ENCODE results near the gene PGAP6.
"Not testable (repeated sequence)": the region's sequence is repeated elsewhere in the genome, so short reads cannot be mapped to it uniquely, and the experiment has no call there.

PGAP6 gene

DNA sequence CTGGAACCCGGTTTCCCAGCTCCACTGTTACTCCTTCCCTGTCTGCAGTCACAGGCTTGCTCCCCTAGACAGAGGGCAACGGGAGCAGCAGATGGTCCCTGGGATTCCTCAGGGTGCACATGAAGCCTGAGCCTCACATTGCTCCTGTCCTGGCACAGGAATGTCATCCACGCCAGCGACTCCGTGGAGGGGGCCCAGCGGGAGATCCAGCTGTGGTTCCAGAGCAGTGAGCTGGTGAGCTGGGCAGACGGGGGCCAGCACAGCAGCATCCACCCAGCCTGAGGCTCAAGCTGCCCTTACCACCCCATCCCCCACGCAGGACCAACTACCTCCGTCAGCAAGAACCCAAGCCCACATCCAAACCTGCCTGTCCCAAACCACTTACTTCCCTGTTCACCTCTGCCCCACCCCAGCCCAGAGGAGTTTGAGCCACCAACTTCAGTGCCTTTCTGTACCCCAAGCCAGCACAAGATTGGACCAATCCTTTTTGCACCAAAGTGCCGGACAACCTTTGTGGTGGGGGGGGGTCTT is 18.3 kb upstream of the PGAP6 start:
- DNase-seq (ENCODE audit: low spot score) = no peak

DNA sequence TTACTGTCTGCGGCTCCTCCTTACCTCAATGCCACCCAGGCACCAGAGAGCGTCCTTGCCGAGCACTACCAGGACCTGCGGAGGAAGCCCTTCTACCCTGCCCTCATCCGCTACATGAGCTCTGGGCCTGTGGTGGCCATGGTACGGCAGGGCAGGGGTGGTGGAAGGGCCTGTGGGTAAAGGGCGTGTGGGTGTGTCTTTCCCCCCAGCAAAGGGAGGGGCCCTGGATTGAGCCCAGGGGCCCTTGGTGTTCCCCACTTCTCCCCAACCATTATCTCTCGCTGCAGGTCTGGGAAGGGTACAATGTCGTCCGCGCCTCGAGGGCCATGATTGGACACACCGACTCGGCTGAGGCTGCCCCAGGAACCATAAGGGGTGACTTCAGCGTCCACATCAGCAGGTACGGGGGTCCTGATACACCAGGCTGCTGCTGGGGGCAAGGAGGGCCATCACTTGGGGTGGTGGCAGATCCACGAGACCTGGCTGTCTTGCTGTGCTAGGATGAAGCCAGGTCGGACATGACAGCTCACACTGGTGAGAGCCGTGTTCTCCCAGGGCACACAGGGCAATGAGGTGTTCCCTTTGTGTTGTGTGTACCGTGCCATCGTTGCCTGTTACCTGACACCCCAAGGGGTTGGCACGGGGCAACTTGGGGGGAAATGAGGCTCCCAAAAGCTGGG is 17.7 kb upstream of the PGAP6 start:
- DNase-seq (ENCODE audit: low spot score) = no peak

DNA sequence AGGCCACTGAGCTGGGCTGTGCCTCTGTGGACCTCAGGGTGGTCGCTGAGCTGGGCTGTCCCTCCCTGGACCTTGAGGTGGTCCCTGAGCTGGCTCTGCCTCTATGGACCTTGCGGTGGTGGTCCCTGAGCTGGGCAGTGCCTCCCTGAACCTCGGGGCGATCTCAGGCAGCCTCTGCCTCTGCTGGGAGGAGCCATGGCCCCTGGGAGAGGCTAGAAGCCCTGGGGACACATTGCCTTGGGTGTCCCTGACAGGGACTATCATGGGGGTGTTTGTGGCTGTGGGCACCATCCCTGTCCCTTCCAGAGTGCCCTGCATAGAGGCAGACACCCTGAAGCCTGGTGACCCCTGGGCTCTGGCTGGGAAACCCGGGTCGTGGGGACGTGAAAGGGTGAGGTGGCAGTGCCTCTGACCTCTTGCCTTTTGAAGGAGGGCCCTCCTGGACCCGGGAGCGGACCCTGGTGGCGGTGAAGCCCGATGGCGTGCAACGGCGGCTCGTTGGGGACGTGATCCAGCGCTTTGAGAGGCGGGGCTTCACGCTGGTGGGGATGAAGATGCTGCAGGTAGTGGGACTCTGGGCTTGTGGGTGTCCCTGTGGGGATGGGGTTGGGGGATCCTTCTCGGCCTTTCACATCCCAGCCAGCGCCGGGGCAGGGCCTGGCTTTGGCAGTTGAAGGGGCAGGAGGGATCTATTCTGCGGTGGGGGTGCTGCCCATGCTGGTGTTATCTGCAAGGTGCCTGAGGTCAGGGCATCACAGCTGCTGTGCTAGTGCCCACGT is 17.0 kb upstream of the PGAP6 start:
- no peak for DNase-seq (ENCODE audit: low spot score)

DNA sequence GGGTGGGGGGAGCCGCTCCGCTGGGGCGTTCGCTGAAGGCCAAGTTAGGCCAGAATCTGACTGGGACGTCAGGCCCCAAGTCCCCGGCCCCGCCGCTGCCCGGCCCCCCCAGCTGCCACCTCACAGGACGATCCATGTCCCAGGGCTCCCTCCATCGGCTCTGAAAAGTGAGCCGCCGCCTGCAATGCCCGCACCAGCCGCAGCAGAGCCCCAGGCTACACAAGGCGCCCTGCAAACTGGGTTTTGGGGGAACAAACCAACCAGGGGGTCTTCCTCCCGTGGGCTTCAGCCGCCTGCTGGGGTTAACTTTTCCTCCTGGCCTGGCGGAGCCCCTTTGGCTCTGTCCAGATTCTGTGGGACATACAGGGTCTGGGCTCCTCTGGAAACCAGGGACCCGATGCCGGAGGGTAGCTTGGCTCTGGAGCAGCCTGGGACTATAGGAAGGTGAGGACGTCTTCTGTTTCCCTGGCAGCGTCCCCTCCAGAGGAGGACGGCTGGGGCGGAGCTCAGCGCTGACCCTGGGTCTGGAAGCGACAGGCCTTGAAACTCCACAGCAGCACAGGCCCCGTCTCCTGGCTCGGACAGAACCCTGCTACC is 16.1 kb upstream of the PGAP6 start:
- DNase-seq (ENCODE audit: low spot score) = peak; percentile 79

DNA sequence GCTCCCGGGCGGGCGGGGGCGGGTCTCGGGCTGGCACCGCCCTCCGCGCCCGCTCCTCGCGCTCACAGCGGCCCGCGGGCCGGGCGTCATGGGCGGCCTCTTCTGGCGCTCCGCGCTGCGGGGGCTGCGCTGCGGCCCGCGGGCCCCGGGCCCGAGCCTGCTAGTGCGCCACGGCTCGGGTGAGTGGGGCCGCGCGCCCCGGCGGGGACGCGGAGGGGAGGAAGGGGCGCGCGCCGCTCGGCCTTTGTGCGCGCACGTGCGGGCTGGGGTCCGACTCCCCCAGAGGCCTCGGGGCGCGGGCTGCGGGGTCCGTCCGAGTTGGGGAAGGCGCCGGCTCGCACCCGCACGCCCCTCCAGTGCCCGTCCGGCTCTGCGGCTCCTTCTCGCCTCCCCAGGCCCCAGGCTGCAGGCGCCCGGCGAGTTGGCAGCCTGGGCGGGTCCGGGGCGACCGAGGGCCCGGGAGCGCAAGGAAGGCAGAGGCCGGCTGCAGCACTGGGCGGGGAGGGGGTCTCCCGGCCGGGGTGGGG is 15.4 kb upstream of the PGAP6 start, which contains the start of gene NME4:
Gene NME4 (plus strand): TSS at position 65 of the 527 bp plus-strand sequence. CDS start 24 bp downstream, at position 89.
- DNase-seq (ENCODE audit: low spot score) = peak; percentile 71

DNA sequence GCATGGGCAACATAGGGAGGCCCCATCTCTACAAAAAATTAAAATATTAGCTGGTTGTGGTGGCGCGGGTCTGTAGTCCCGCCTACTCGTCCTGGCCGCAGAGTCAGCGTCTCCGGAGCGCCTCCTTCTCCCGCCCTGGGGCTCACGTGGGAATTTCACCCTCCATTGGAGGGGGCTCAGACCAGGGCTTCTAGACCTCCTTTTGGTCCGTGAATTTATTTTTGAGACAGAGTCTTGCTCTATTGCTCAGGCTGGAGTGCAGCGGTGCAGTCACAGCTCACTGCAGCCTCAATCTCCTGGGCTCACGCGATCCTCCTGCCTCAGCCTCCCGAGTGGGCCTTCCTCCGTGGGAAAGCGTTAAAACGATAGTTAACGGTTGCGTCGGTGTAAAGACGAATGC is 14.8 kb upstream of the PGAP6 start:
- DNase-seq (ENCODE audit: low spot score) = no peak

DNA sequence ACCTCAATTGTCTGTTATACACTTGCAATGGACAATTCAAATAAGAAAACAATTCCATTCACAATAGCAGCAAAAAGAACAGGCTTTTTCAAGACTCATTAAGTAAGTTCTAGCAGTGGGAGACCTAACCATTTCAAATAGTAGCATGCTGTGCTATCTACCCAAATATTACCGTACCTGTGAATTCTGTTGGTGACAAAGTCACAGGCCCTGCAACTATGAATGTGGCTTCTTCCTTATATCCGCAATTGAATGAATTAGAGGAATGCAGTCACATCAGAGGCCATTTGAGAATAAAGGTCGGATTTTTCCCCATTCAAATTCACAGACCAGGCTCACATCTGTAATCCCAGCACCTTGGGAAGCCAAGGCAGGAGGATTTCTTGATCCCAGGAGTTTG is 14.4 kb upstream of the PGAP6 start:
- DNase-seq (ENCODE audit: low spot score) = no peak

DNA sequence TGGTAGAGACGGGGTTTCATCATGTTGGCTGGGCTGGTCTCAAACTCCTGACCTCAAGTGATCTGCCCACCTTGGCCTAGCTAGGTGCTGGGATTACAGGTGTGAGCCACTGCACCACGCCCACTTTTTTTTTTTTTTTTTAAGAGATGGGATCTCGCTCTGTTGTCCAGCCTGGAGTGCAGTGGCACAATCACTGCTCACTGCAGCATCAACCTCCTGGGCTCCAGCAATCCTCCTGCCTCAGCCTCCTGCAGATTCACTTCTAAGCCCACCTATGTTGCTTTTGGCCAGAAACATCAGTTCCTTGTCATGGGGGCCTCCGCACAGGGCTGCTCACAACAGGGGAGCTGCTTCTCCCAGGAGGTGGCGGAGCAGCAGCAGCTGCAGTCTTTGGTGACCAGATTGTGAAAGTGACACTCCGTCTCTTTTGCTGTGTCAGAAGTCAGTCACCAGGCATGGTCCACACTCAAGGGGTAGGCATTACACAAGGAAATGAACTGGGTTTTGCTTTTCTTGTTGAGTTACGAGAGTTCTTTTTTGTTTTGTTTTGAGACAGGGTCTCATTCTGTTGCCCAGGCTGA is 10.8 kb upstream of the PGAP6 start:
- no peak for DNase-seq (ENCODE audit: low spot score)

DNA sequence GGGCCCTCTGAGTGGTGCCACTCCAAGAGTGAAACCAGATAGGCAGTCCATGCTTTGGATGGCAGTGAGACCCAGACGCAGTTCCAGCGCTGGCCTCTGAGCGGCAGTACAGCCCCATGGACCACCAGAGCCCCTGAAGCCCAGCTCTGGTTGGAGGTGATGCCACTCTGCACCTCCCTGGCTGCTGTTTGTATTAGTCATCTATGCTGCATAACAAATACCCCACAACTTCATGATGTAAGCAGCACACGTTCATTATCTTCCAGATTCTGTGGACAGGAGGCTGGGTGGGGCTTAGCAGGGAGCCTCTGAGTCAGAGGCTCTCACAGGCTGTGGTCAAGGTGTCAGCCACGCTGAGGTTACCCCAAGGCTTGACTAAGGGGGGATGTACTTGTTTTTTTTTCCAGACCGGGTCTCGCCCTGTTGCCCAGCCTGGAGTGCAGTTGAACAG is 10.1 kb upstream of the PGAP6 start:
- DNase-seq (ENCODE audit: low spot score) = peak; percentile 71

DNA sequence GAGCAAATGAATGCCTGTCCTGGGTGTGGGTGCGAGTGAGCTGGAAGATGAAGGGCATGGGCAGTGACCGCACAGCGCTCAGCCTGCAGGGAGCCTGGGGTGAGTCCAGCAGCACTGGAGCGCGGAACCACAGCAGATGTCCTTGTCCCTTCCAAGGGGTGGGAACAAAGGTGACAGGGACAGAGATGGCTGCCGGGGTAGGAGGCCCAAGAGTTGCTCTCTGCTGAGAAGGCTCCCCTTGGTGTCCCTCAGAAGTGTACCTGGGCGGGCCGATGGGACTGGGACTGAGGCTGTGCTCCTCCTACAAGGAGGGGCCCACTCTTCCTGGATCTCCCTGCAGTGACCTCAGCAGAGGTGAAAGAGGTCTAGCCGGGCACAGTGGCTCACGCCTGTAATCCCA is 7.6 kb upstream of the PGAP6 start:
- DNase-seq (ENCODE audit: low spot score) = no peak

DNA sequence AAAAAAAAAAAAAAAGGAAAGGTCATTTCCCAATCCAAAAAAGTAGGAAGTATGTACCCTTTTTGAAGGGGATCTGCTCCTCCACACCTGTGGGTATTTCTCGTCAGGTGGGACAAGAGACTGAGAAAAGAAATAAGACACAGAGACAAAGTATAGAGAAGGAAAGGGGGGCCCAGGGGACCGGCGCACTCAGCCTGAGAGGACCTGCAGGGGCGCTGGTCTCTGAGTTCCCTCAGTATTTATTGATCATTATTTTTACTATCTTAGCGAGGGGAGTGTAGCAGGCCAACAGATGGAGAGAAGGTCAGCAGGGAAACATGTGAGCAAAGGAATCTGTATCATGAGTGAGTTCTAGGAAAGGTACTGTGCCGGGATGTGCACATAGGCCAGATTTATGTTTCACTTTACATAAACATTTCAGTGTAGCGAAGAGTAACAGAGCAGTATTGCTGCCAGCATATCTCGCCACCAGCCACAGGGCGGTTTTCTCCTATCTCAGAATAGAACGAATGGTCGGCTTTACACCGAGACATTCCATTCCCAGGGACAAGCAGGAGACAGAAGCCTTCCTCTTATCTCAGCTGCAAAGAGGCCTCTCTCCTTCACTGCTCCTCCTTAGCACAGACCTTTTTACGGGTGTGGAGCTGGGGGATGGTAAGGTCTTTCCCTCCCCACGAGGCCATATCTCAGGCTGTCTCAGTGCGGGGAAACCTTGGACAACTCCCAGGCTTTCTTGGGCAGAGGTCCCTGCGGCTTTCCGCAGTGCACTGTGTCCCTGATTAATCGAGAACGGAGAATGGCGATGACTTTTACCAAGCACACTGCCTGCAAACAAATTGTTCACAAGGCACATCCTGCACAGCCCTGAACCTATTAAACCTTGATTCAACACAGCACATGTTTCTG is 6.2 kb upstream of the PGAP6 start:
- DNase-seq (ENCODE audit: low spot score) = not testable (repeated sequence)

DNA sequence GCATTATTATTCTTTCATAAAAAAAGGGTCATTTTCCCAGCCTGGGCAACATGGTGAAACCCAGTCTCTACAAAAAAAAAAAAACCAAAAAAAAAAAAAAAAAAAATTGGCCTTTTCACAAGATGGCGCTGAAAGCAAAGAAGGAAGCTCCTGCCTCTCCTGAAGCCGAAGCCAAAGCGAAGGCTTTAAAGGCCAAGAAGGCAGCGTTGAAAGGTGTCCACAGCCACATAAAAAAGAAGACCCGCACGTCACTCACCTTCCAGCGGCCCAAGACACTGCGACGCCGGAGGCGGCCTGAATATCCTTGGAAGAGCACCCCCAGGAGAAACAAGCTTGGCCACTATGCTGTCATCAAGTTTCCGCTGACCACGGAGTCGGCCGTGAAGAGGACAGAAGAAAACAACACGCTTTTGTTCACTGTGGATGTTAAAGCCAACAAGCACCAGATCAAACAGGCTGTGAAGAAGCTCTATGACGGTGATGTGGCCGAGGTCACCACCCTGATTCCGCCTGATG is 4.9 kb upstream of the PGAP6 start:
- DNase-seq (ENCODE audit: low spot score) = no peak

DNA sequence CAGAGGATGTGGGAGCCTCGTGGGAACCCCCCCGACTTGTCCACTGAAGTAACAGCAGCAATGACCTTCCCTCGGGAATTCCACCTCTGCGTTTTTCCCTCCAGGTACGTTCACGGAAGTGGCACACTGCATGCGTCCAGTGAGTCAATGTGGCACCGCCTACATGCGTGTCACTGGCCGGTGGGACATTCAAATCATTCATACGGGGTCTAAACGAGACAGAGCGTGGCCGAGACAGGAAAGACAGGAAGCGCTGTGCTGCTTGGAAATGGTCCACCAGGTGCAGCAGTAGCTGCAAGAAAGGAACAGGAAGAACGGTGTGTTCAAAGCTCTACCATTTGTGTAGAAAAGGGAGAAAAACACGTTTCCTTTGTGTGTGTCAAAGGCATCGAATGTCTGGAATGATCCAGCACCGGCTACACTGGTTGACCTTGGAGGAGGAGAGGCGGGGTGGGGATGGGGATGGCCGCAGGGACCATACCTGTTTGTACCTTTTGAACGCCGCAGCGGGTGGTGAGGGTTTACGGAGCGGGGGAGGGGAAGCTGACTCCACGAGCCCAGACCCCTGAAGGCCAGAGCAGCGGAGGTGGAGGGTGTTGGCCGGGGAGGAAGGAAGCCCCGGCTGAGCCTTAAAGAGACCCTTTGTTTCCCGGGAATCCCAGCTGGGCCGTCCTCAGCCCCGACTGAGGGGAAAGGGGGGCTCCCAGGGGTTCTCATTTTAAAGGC is 1.7 kb upstream of the PGAP6 start:
- no peak for DNase-seq (ENCODE audit: low spot score)

DNA sequence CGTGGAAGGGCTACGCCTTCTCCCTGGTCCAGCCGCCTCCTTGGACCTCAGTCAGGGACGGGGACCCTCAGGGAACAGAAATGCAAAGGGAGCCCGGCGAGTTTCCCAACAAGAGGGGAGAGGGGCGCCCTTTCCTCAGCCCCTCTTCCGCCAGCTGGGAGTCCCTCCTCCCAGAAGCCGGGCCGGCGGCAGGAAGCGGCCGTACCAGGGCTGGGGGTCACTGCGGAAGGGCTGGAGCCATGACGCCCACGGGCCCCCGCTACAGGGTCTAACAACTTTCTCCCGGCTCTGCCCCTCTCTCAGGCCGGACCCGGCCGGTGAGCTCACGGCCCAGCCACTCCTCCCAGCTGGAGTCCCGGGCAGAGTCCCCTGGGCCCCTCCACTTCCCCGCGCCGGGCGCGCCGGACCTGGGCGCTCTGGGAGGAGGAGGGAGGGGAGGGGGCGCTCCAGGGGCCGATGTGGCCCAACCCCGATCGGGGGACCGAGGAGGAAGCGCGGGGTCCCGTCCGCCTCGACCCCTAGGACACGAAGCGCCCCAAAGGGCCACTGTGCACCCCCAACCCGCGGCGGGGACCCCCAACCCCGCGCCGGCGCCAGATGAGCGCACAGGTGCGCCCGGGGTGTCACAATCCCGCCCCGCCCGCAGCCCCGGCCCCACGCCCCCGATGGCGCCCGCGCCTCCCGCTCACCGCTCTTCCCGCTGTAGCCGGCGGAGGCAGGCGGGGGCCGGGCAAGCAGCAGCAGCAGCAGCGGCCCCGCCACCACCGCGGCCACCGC is 578 bp downstream of the PGAP6 start:
- DNase-seq (ENCODE audit: low spot score) = peak; percentile 57

DNA sequence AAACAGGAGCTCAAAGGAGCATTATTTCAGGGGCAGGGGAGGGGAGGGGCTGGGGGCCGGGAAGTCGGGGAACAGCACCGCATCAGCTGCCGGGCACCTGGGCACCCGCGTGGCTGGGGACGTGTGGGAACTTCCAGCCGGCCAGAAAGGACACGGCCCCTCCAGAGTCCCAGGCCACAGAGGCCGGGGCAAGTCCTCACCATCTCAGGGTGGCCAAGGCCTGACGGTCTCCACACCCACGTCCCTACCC is 1.1 kb downstream of the PGAP6 start:
- DNase-seq (ENCODE audit: low spot score) = no peak

DNA sequence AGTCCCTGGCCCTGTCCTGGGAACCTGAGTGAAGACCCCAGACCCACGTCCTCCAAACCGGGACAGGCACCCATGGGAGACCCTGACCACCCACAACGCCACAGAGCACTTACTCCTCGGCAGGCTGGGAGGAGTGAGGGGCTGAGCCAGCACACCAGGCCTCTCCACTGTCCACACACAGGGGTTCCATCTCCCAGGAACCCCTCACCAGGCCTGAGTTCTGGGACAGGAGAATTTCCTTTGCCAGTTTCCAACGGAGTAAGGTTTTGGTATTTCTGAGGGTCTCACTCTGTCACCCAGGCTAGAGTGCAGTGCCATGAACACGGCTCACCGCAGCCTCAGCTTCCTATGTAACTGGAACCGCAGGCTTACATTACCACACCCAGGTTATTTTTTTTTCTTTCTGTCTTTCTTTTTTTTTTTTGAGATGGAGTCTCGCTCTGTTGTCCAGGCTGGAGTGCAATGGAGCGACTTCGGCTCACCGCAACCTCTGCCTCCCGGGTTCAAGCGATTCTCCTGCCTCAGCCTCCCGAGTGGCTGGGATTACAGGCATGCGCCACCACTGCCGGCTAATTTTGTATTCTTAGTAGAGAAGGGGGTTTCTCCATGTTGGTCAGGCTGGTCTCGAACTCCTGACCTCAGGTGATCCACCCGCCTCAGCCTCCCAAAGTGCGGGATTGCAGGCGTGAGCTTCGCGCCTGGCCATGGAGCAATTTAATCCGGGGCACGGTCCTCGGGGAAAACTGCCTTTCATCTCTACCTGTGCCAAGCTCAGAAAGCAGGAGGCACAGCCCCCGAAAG is 1.6 kb downstream of the PGAP6 start:
- no peak for DNase-seq (ENCODE audit: low spot score)

DNA sequence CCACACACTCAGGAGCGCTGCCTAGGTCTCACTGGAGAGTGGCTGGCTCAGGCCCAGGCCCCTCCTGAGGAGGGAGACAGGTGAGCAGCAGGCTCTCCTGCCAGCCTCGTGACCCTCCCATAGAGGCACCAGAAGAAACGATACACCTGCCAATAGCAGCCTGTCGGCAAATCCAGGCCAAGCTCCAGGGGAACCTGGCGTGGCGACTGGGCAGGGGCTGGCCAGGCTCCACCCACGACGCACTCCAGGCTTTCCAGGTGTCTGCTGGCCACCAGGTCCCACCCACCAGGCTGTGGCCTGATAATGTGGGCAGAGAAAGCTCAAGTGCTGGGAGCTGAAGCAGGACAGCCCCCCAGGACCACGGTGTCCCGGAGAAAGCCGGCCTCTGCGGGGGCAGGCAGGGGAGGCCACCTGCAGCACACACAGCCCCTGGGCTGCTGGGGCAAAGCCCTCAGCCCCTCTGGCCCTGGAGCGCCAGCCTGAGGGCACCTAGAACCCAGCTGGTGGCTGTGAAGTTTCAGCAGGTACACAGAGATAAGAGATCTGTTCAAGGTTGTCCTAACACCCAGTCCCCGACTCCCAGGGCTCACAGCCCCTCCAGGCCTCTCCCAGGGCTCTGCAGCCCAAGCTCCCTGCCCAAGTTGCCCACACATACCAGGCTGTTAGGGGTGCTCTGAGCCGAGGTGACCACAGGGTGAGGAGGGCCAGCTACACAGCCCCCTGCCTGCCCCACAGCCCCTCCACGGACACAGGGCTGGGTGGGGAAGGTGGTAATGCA is 2.4 kb downstream of the PGAP6 start:
- peak; percentile 87 for DNase-seq (ENCODE audit: low spot score)

DNA sequence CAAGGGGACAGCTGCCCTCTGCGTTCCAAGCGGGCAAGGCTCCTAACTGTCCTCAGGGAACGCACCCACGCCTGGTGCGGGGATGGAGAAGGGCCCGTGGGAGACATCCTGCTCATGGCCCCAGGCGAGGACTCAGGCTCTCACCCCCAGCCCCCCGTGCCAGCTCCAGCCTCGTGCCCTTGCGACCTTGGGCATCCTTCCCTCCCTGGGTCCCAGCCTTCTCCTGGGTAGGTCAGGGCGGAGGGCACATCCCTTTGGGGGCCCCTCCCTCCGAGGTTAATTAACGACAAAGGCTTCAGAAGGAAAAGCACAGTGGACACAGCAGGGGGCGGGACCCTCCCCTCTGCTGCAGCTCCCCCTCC is 3.0 kb downstream of the PGAP6 start:
- no peak for DNase-seq (ENCODE audit: low spot score)

Measured in iPS-NIHi11 (cell line).